SK-N-SH treated with all-trans-retinoic acid at 6 μM for 48 hours (cell line): ENCODE measurements around the gene RLN1.

ENCODE experiments used
- ATAC-seq: fragments of 200-7000 bp; cut with Tn5 transposase; 3 replicates; pipeline ENCODE4 v1.9.1; 2020; ENCODE audit warnings: mild to moderate bottlenecking, moderate library complexity
- ARNTL ChIP-seq: fragments of 450-650 bp; formaldehyde crosslinking; IDR thresholded peaks from 2 replicates; pipeline ENCODE4 v1.5.0; 2020; ENCODE audit warnings: low read depth, mild to moderate bottlenecking, moderate library complexity, borderline replicate concordance
- CSDC2 ChIP-seq: fragments of 250-450 bp; sonication (Bioruptor Pico); IDR thresholded peaks from 2 replicates; pipeline ENCODE4 v1.5.0; 2020; ENCODE audit warnings: mild to moderate bottlenecking, moderate library complexity
- ESRRG ChIP-seq: fragments of 250-450 bp; sonication (Bioruptor Pico); IDR thresholded peaks from 2 replicates; pipeline ENCODE4 v1.6.1; 2021; ENCODE audit warnings: mild to moderate bottlenecking
- GLIS3 ChIP-seq: fragments of 250-450 bp; sonication (Bioruptor Pico); IDR thresholded peaks from 2 replicates; pipeline ENCODE4 v1.5.0; 2020; ENCODE audit warnings: mild to moderate bottlenecking, moderate library complexity
- OSR1 ChIP-seq: fragments of 250-450 bp; sonication (Bioruptor Pico); IDR thresholded peaks from 2 replicates; pipeline ENCODE4 v1.8.0; 2022; ENCODE audit warnings: moderate library complexity, mild to moderate bottlenecking, inconsistent platforms
- PPARA ChIP-seq: fragments of 250-450 bp; sonication (Bioruptor Pico); IDR thresholded peaks from 2 replicates; pipeline ENCODE4 v1.5.0; 2020; ENCODE audit warnings: mild to moderate bottlenecking, borderline replicate concordance
- RARB ChIP-seq: fragments of 250-450 bp; sonication (Bioruptor Pico); IDR thresholded peaks from 2 replicates; pipeline ENCODE4 v1.8.0; 2021; ENCODE audit warnings: mild to moderate bottlenecking, moderate library complexity
- SNAI2 ChIP-seq: fragments of 250-450 bp; sonication (Bioruptor Pico); IDR thresholded peaks from 2 replicates; pipeline ENCODE4 v1.5.0; 2020; ENCODE audit warnings: mild to moderate bottlenecking, moderate library complexity
- TCF4 ChIP-seq: fragments of 250-450 bp; sonication (Bioruptor Pico); IDR thresholded peaks from 2 replicates; pipeline ENCODE4 v1.8.0; 2021; ENCODE audit warnings: mild to moderate bottlenecking, moderate library complexity, borderline replicate concordance
- TOX ChIP-seq: fragments of 250-450 bp; sonication (Bioruptor Pico); IDR thresholded peaks from 2 replicates; pipeline ENCODE4 v1.8.0; 2021; ENCODE audit warnings: mild to moderate bottlenecking, moderate library complexity, borderline replicate concordance
- ZNF70 ChIP-seq: fragments of 450-650 bp; formaldehyde crosslinking; IDR thresholded peaks from 2 replicates; pipeline ENCODE4 v1.5.0; 2020; ENCODE audit warnings: mild to moderate bottlenecking, moderate library complexity
- TF ChIP-seq, protein P1 (sequence below): fragments of 250-450 bp; sonication (Bioruptor Pico); IDR thresholded peaks from 2 replicates; pipeline ENCODE4 v1.8.0; 2021; ENCODE audit warnings: low read depth, mild to moderate bottlenecking, moderate library complexity, borderline replicate concordance
- TF ChIP-seq, protein P2 (sequence below): fragments of 250-450 bp; sonication (Bioruptor Pico); IDR thresholded peaks from 2 replicates; pipeline ENCODE4 v1.5.1; 2021; ENCODE audit warnings: mild to moderate bottlenecking, moderate library complexity
- TF ChIP-seq, protein P3 (sequence below): fragments of 250-450 bp; sonication (Bioruptor Pico); IDR thresholded peaks from 2 replicates; pipeline ENCODE4 v1.5.0; 2020; ENCODE audit warnings: mild to moderate bottlenecking, moderate library complexity
- TF ChIP-seq, protein P4 (sequence below): fragments of 250-450 bp; sonication (Bioruptor Pico); IDR thresholded peaks from 2 replicates; pipeline ENCODE4 v1.5.1; 2020; ENCODE audit warnings: low read depth, mild to moderate bottlenecking, moderate library complexity
- TF ChIP-seq, protein P5 (sequence below): fragments of 250-450 bp; sonication (Bioruptor Pico); IDR thresholded peaks from 2 replicates; pipeline ENCODE4 v1.8.0; 2020; ENCODE audit warnings: mild to moderate bottlenecking, moderate library complexity, borderline replicate concordance

The RLN1 gene

DNA sequence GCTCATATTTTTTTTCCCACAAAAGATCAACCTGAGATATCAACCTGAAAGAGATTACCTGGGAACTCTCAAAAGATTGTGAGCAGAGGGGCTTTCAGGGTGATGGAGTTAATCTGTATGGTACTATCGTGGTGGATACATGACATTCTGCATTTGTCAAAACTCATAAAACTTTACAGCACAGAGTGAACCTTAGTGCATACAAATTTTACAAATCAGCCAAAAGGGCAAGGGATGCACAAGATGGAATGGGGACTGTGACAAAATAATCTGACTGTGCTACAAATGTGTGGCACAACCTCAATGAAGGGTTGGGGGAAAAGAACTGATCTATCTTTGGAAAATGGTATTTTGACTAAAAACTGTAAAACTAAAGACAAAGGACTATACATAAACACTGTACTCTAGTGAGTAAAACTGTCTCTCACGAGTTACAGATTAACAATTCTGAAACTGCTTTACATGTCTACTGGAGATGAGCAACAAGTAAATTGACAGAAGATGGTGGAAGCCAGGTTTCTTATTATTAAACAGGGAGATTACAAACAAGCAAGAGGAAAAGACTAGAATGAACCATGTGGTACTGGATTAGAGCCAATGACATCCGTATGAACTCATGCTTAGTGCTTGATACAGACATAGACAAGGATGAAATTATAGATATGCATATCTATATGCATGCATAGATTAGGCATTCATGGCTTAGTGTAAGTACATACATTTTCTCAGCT is 24.8 kb upstream of the RLN1 start:
- no peak for TF ChIP-seq ARNTL
- no peak for TF ChIP-seq SNAI2
- TF ChIP-seq, protein P1, sequence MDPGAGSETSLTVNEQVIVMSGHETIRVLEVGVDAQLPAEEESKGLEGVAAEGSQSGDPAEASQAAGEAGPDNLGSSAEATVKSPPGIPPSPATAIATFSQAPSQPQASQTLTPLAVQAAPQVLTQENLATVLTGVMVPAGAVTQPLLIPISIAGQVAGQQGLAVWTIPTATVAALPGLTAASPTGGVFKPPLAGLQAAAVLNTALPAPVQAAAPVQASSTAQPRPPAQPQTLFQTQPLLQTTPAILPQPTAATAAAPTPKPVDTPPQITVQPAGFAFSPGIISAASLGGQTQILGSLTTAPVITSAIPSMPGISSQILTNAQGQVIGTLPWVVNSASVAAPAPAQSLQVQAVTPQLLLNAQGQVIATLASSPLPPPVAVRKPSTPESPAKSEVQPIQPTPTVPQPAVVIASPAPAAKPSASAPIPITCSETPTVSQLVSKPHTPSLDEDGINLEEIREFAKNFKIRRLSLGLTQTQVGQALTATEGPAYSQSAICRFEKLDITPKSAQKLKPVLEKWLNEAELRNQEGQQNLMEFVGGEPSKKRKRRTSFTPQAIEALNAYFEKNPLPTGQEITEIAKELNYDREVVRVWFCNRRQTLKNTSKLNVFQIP (CRISPR knock-in tag): no peak
- TF ChIP-seq, protein P2, sequence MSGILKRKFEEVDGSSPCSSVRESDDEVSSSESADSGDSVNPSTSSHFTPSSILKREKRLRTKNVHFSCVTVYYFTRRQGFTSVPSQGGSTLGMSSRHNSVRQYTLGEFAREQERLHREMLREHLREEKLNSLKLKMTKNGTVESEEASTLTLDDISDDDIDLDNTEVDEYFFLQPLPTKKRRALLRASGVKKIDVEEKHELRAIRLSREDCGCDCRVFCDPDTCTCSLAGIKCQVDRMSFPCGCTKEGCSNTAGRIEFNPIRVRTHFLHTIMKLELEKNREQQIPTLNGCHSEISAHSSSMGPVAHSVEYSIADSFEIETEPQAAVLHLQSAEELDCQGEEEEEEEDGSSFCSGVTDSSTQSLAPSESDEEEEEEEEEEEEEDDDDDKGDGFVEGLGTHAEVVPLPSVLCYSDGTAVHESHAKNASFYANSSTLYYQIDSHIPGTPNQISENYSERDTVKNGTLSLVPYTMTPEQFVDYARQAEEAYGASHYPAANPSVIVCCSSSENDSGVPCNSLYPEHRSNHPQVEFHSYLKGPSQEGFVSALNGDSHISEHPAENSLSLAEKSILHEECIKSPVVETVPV (CRISPR knock-in tag): no peak
- no peak for TF ChIP-seq TOX (CRISPR knock-in tag)
- TF ChIP-seq CSDC2: no peak
- no peak for TF ChIP-seq OSR1
- TF ChIP-seq, protein P3, sequence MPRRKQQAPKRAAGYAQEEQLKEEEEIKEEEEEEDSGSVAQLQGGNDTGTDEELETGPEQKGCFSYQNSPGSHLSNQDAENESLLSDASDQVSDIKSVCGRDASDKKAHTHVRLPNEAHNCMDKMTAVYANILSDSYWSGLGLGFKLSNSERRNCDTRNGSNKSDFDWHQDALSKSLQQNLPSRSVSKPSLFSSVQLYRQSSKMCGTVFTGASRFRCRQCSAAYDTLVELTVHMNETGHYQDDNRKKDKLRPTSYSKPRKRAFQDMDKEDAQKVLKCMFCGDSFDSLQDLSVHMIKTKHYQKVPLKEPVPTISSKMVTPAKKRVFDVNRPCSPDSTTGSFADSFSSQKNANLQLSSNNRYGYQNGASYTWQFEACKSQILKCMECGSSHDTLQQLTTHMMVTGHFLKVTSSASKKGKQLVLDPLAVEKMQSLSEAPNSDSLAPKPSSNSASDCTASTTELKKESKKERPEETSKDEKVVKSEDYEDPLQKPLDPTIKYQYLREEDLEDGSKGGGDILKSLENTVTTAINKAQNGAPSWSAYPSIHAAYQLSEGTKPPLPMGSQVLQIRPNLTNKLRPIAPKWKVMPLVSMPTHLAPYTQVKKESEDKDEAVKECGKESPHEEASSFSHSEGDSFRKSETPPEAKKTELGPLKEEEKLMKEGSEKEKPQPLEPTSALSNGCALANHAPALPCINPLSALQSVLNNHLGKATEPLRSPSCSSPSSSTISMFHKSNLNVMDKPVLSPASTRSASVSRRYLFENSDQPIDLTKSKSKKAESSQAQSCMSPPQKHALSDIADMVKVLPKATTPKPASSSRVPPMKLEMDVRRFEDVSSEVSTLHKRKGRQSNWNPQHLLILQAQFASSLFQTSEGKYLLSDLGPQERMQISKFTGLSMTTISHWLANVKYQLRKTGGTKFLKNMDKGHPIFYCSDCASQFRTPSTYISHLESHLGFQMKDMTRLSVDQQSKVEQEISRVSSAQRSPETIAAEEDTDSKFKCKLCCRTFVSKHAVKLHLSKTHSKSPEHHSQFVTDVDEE (CRISPR knock-in tag): no peak
- TF ChIP-seq ZNF70 (CRISPR knock-in tag): no peak
- no peak for TF ChIP-seq PPARA (CRISPR knock-in tag)
- TF ChIP-seq, protein P4, sequence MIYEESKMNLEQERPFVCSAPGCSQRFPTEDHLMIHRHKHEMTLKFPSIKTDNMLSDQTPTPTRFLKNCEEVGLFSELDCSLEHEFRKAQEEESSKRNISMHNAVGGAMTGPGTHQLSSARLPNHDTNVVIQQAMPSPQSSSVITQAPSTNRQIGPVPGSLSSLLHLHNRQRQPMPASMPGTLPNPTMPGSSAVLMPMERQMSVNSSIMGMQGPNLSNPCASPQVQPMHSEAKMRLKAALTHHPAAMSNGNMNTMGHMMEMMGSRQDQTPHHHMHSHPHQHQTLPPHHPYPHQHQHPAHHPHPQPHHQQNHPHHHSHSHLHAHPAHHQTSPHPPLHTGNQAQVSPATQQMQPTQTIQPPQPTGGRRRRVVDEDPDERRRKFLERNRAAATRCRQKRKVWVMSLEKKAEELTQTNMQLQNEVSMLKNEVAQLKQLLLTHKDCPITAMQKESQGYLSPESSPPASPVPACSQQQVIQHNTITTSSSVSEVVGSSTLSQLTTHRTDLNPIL (CRISPR knock-in tag): no peak
- no peak for TF ChIP-seq GLIS3 (CRISPR knock-in tag)
- no peak for TF ChIP-seq TCF4 (CRISPR knock-in tag)
- no peak for TF ChIP-seq ESRRG (CRISPR knock-in tag)
- ATAC-seq: no peak

DNA sequence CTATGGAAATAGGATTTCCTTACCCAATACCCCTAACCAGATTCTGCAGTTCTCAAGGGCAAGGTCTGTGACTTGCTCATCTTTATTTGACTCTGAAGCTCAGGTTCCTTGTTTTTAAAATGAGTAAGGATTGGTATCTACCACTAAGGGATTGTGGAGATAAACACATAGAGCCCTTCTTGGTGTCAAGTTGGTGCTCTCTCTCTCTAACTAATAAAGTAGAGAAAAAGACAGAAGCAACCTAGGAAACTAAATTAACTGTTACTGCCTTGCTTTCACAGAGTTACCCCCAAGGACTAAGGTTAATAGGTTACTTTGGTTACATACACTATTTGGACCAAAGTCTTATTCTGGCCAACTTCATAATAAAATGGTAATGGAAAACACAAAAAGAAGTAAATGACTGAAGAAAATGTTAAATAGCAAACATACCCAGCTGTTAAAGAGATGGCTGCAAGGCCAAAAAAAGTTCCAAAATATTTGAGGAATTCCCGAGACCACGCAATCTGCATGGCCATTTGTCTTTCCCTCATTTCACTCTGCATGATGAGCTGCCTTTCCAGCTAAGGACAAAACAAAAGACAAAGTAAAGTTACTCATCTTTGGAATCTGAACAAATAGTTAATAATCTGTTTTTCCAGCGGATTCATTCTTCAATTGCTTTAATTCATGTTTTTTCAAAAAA is 21.8 kb upstream of the RLN1 start:
- TF ChIP-seq OSR1 (no peak), ZNF70 (CRISPR knock-in tag) (no peak), CSDC2 (no peak), GLIS3 (CRISPR knock-in tag) (no peak), RARB (no peak)
- TF ChIP-seq, protein P1 (CRISPR knock-in tag): no peak
- TF ChIP-seq, protein P3 (CRISPR knock-in tag): no peak
- TF ChIP-seq, protein P5, sequence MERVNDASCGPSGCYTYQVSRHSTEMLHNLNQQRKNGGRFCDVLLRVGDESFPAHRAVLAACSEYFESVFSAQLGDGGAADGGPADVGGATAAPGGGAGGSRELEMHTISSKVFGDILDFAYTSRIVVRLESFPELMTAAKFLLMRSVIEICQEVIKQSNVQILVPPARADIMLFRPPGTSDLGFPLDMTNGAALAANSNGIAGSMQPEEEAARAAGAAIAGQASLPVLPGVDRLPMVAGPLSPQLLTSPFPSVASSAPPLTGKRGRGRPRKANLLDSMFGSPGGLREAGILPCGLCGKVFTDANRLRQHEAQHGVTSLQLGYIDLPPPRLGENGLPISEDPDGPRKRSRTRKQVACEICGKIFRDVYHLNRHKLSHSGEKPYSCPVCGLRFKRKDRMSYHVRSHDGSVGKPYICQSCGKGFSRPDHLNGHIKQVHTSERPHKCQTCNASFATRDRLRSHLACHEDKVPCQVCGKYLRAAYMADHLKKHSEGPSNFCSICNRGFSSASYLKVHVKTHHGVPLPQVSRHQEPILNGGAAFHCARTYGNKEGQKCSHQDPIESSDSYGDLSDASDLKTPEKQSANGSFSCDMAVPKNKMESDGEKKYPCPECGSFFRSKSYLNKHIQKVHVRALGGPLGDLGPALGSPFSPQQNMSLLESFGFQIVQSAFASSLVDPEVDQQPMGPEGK (CRISPR knock-in tag): no peak
- TF ChIP-seq, protein P2 (CRISPR knock-in tag): no peak
- TF ChIP-seq, protein P4 (CRISPR knock-in tag): no peak
- TF ChIP-seq, all 23 proteins: peak for 0
- ATAC-seq: no peak
